HG03066 (cell line): ENCODE results near the gene TPK1.
"Not testable (repeated sequence)": the region's sequence is repeated elsewhere in the genome, so short reads cannot be mapped to it uniquely, and the experiment has no call there.

Source experiments
- ATAC-seq: cut with Tn5 transposase; IDR thresholded peaks from one replicate; pipeline ENCODE4 v1.9.1; 2021; ENCODE audit warnings: low read depth; ENCODE audit not compliant: unreplicated experiment

TPK1 gene

DNA sequence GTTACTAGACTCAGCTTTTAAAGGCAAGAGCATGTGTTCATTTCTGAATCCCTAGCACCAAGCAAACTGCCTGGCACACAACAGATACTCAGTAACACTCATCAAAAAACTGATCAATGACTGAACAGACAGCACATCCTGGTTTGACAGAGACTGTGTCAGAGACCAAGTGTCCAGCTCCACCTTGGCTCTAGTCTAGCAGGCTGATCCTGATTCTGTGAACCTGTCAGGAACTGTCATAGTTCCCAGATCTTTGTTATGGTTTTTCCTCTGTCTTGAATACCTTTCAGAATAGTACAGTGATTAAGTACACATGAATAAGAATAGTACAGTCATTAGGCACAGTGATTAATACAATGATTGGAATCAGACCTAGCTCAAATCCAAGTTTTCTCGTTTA lies 53.0 kb downstream of the TPK1 start:
- no peak for ATAC-seq

DNA sequence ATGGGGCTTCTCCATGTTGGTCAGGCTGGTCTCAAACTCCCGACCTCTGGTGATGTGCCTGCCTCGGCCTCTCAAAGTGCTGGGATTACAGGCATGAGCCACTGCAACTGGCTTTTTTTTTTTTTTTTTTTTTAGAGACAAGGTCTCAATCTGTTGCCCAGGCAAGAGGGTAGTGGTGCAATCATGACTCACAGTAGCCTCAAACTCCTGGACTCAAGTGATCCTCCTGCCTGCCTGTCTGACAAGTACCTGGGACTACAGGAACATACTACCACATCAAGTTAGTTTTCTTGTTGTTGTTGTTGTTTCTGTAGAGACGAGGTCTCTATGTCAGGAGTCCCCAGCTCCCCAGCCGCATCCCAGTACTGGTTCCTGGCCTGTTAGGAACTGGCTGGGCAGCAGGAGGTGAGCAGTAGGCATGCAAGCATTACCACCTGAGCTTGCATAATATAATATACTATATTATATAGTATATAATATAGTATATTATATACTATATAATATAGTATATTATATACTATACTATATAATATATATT lies 55.7 kb downstream of the TPK1 start:
- no peak for ATAC-seq

DNA sequence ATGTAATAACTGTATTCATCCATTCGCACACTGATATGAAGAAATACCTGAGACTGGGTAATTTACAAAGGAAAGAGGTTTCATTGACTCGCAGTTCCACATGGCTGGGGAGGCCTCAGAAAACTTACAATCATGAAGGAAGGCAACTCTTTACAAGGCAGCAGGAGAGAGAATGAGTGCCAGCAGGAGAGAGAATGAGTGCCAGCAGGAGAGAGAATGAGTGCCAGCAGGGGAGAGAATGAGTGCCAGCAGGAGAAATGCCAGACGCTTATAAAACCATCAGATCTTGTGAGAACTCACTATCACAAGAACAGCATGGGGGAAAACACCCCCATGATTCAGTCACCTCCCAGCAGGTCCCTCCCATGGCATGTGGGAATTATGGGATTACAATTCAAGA lies 58.0 kb downstream of the TPK1 start:
- not testable (repeated sequence) for ATAC-seq

DNA sequence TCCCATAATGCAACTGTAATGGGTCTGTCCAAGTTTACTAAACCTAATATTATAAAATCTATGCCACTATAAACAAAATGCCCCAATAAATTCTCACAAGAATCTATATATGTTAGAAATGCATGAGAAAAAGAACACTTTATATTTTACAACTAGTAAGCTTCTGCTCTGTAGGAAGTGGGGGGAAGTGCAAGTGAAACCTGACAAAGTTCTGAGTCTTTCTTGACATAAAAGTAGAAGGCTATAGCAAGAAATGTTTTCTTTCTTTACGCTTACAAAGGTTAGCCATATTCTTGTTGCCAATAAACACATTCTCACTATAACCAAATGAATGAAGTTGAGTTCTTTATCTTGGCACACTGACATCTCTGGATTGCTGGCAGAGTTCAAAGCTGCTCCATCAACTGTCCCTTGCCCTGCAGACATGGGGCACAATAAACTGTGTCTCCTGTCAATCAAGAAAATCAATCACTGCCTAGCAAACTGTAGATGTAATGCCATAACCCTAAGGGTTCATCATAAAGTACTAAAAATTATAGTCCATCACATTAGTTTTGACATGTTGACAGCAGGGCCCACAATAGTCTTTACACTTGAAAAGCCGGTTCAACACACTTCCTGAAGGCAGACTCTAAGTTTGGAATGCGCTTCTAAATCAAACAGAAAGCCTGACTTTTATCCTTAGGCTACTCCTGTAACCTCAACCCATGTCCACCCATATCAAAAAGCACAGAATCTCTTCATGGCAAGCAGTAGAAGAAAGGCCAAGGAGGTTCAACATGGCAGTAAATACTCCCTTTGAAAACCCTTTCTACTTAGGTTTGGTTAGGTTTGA lies 58.6 kb downstream of the TPK1 start:
- ATAC-seq = no peak

DNA sequence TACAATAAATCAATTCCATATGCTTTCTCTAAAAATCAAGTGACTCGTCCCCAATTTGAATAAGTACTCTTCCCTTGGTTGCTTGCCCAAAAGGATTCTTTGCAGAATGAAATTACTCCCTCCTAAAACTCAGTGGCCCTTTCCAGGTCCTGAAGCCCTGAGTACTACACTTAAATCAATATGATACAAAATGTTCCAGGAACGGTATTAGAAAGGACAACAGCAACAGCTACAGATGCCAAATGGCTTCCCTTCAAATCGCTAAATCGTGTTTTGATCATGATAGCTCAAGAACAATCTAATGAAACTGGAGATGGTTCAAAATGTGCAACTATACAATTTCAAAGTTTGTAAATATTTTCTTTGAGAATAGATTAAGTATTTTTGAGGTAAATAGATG lies 59.4 kb downstream of the TPK1 start:
- ATAC-seq = no peak

DNA sequence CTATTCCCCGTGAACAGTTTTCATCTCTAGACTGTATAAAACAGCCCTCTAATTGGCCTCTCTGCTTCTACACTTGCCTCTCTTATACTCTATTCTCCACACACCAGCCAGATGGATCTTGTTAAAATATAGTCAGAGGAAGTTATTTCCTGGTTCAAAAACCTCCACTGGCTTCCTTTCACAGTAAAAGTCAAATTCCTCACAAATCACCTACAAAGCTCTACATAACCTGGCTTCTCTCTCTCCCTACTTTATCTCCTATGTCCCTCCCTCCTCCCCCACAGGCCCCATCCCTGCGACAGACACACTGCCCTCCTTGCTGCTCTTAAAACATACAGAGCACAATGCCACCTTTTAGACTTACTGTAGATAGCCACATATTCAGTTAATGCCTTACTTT lies 60.1 kb downstream of the TPK1 start:
- no peak for ATAC-seq

DNA sequence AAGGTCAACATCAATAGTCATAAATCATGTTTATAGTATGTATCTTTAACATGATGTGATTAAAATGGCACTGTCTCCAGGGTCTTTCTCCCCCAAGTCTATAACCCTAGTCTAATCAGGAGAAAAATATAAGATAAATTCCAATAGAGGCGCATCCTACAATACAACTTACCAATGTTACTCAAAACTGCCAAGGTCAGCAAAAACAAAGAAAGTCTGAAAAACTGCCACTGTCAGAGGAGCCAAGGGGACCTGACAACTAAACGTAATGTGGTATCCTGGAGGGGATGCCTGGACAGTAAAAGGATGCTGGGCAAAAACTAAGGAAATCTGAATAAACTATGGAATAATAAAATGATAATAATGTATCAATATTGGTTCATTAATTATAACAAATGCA lies 63.9 kb downstream of the TPK1 start:
- no peak for ATAC-seq

DNA sequence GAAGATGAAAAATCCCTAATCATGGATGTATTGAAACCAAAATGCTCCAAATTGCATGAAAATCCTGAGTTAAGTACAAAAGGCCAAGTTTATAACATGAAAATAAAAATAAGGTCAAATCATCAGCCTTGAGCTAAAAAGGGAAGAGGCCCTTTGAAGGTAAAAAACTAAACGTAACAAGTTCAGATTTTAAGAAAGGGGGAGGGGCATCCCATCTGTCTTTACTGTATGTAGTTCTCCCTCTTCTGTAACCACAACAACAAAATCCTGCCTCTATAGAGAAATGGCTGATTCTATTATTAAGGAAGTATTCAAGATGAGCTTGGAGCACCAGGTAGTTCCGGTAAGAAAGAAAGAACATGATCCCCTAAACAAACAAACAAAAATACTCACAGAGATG lies 64.7 kb downstream of the TPK1 start:
- no peak for ATAC-seq

DNA sequence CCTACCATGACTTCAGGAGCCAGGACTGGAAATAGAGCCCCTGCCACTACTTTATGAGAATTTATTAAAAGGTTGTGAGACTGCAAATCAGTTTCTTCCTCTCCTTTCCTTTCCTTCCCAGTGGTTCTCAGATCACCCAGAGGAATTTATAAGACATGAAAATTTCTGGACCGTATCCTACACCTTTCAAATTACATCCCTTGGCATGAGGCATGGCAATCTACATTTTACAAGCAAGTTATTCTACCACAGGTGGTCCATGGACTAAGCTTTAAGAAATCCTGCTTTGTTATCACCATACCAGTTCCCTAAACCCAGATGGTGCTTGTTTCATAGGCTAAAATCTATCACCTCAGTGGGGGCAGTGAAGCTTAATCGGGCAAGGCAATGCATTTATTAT lies 66.5 kb downstream of the TPK1 start:
- no peak for ATAC-seq

DNA sequence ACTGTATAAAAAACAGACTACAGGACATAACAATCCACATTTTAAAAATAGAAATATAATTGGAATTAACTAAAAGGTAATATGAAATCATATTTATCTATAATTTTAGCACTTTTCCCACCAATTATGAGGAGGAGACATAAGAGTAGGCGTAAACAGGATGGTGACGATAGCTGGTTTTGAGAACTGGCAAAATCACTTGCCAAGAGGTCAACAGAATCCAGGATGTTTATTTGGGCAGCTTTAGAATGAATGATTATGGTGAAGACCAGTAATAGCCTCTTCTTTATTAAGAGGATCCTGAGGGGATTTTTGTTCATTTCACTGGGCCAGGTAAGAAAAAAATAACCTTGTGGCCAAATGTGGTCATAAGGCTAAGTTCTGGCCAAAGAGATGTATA lies 67.2 kb downstream of the TPK1 start:
- ATAC-seq = no peak

DNA sequence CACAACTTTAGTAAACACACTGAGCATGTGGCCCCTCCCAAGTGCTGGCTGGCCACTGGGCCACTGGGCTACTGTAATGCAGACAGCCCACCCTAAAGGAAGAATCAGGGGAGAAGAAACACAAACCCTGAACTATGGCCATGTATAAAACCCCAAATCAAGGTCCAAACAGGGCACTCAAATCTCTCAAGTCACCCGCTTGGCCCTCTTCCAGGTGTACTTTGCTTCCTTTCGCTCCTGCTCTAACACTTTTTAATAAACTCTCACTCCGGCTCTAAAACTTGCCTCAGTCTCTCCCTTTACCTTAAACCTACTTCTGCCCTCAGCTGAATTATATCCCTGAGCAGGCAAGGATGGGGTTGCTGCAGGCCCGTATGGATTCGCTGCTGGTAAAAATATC lies 72.6 kb downstream of the TPK1 start:
- no peak for ATAC-seq

DNA sequence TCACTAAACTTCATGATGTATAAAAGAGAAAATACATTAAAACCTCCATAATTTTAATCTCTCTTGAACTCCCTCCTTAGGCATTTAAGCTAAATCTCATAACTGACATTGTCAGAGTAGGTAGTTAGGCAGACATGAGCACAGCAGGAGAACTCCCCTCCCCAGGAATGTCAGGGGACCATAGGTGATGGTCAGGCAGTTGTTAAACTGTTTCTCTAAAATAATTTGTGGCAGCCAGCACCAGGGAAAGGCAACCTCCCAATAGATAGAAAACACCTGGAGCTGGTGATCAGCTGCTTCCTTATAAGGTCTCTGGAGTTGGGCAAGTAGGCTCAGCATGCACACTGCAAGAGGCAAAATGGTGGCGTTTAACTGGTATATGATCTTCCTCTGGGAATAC lies 73.0 kb downstream of the TPK1 start:
- ATAC-seq = no peak

DNA sequence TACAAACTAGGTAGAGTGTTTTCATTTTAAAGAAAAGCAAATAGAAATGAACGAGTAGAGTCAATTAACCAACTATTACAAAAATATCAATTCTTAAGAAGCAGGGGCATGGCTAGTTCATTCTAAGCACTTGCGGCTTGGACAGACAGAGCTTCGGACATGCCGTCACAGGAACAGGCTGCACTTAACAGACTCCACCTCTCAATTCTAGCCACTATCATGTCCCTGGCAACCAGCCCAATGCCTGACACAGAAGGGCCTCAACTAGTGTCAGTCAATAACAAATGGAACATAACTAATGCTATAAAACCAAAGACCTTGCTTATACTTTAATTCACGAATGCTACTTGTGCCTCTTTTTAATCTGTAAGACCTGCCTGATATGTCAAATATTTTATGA lies 74.4 kb downstream of the TPK1 start:
- no peak for ATAC-seq

DNA sequence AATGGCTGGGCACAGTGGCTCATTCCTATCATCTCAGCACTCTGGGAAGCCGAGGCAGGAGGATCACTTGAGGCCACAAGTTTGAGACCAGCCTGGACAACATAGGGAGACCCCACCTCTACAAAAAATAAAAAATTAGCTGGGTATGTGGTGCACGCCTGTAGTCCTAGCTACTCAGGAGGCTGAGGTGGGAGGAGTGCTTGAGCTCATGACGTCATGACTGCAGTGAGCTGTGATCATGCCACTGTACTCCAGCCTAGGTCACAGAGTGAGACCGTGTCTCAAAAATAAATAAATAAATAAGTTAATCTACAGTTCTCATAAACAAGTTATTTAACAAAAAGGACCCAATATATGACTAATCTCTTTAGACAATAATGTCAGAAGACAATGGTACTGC lies 76.2 kb downstream of the TPK1 start:
- no peak for ATAC-seq

DNA sequence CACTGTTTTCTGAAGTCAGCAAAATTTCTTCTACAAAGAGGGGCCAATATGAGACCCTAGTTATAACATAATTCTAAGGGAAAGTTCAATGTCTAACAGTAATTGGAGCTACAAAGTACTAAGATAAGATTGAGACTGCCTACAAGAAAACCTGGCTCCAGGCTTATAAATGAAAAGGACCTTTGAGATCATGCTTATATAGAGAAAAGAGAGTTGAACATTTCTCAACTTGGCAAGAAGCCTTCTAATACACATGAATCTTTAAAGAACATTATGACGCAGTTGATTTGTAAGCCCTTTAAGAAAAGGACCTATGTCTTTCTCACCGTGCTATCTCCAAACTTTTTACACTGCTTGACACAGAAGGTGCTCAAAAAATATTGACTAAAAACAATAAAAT lies 87.9 kb downstream of the TPK1 start:
- no peak for ATAC-seq

DNA sequence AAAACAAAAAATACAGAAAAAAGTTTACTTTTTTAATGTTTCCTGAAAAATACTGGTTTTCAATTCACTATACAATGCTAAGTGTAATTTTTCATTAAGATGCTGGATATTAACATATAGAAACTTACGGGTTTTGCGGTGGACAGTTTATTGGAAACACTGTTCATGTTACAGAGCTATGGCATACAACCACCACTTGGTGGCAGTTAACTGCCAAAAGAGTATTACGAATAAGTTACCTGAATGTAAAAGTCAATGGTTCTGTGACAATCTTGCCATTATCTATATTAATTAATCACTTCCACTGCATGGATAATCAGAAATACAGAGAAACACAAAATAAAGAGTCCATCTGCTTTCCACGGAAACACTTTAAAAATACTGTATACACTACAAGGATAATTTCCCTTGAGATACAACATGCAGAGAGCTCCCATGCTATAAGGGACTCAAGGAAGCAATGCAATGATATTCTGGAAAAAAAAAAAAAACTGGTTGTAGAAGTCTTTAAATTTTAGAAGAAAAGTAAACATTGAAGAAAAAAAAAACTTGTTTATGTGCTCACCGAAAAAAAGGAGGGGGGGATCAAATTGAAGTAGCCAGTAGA lies 97.0 kb downstream of the TPK1 start:
- peak; percentile 81 for ATAC-seq

DNA sequence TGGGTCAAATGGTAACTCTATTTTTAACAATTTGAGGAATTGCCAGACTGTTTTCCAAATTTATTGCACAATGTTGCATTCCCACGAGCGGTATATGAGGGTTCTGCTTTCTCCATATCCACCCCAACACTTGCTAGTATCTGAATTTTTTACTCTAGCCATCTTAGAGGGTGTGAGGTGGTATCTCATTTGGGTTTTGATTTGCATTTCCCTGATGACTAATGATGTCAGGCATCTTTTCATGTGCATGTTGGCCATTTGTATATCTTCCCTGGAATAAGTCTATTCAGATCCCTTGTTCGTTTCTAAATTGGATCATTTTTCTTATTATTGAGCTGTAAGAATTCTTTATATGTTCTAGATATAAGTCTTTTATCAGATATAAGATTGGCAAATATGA lies 97.7 kb downstream of the TPK1 start:
- ATAC-seq = no peak

DNA sequence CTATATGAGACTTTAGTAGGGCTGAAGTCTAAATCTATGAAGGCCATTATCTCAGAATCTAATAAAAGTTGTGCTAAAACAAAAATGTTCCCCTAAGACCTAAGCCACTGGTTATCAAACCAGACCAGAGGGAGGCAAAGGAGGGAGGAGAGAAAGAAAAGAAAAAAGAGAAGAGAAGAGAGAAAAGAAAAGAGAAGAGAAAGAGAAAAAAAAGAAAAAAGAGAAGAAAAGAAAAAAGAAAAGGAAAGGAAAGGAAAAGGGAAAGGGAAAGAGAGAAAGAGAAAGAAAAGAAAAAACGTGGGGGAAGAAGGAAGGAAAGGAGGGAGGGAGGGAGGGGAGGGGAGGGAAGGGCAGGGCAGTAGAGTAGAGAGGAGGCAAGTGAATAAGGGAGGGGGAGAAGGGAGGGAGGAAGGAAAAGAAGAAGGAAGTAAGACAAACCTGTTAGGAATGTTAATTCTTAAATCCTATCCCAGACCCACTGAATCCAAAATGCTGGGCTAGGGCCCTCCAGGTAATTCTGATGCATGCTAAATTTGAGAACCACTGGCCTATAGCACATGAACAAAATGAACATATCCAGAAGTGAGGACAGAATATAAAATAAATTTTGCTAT lies 98.9 kb downstream of the TPK1 start:
- no peak for ATAC-seq

DNA sequence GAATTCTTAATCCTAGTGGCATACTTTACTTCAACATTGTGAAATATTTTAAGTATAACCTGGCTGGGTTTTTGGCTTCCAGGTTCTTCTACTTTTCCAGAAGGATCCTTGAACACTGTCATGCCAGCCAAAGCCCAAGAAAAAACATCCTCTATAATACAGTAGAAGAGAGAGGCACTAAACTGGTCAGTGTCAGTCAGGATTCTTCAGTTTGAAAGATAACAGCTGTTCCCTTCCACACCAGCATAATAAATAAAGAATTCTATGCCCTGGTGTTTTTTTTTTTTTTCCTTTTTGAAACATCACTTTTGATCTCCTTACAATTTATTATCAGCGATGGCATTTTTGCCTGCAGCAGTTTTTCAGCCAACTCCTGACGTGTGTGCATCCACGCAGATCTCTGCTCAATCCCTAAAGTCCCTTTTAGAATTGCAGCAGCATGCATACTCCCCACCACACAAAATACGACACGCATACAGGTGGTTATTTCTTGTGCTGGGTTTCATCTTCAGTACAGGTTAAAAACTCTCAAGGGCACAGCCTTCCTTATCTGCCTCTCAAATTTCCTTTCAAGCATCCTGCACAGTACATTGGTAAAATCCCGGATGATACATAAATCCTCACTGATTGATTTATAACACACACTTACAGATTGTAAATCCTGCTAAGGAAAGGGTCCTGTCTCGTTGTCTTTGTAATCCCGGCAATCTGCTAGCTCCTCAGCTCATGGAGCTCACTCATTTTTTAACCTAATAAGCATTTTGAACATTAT lies 100.2 kb downstream of the TPK1 start:
- ATAC-seq = no peak

DNA sequence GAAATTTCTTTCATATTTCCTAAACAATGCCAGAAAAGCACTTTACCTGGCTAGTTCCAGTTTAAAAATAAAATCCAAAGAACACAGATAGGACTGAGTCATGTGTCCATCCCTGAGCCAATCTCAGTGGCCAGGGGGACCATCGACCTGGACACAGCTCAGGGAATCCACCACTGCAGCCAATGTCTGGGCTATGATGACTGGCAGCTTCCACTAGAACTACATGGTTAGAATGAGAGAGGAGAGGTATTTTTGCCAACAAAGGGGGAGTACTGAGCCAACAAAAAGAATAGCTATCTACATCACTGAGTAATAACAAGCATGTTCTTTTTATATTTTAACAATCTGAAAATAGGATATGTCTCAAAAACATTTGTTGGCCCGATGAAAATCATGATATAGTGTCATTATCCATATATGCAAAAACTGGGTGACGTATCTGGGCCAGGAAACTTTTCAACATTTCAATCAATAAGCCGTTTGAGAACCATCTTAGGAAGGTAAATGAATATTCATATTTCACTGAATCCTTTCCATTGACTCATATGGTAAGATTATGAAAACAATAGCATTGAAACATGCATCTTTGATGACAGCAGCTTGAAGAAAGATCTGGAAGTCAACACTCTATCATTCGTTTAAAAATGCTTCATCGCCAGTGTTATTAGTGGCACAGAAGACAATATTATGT lies 104.0 kb downstream of the TPK1 start:
- no peak for ATAC-seq
